Fibroblast of the aortic adventitia (primary cell): ENCODE measurements around the gene SCN1B. TPM values are rescaled to one million over a fixed set of nuclear protein-coding genes. Genes with fewer than 3 reads are reported as not detected.

Experiments
- DNase-seq: peaks from one replicate; pipeline ENCODE4 v3.0.0-alpha.2; 2010; ENCODE audit warnings: low read depth
- H3K4me3 ChIP-seq: 2 replicates; pipeline ENCODE4 v1.5.1; 2011; ENCODE audit warnings: low read depth, mild to moderate bottlenecking, control low read depth, low read length, moderate library complexity
- CTCF ChIP-seq: IDR thresholded peaks from 2 replicates; pipeline ENCODE4 v1.5.1; 2011; ENCODE audit warnings: mild to moderate bottlenecking, low read length, control low read depth, inconsistent platforms; ENCODE audit not compliant: insufficient read depth
- total RNA-seq: library from RNA; depleted of rRNA; stranded (reverse); fragments of >200 nt; gene quantifications from 2 replicates; pipeline ENCODE4 v1.2.3, GENCODE V29; 2012; ENCODE audit warnings: low replicate concordance

SCN1B gene
- total RNA-seq, 1 donor: 7.0 TPM

DNA sequence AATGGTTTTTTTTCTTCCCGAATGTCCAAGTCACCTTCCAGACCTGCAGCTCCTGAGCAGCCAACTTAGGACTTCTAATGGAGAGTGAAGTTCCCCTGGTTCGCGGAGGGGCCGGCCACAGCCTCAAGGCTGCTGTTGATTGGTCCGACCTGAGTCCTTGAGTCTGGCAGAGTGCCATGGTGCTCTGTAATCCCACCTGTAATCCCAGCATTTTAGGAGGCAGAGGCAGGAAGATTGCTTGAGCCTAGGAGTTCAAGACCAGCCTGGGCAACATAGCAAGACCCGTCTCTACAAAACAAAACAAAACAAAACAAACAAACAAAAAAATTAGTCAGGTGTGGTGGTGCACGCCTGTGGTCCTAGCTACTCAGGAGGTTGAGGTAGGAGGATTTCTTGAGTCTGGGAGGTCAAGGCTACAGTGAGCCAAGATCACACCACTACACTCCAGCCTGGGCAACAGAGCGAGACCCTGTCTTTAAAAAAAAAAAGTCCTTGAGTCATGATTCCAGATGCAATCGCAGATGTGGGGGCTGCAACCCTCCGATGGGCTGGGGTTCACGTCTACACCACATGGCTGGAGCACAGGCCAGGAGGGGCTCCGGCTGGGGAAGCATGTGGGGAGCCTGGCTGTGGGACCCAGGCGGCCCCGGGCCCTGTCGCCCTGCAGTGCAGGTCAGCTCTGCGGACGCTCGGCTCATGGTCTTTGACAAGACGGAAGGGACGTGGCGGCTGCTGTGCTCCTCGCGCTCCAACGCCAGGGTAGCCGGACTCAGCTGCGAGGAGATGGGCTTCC is 28.9 kb downstream of the SCN1B start:
- no peak overlapping the region for H3K4me3 ChIP-seq
- DNase-seq: no peak
- no peak for TF ChIP-seq CTCF

GRCh38 chr19:35059799-35060091 is 29.5 kb downstream of the SCN1B start:
- TF ChIP-seq CTCF: no peak
- no peak for DNase-seq
- no peak overlapping the region for H3K4me3 ChIP-seq

- TF ChIP-seq CTCF: no peak
- no peak for DNase-seq
- H3K4me3 ChIP-seq: no peak overlapping the region
Measured at GRCh38 chr19:35060160-35060855, 30.0 kb downstream of the SCN1B start.

DNA sequence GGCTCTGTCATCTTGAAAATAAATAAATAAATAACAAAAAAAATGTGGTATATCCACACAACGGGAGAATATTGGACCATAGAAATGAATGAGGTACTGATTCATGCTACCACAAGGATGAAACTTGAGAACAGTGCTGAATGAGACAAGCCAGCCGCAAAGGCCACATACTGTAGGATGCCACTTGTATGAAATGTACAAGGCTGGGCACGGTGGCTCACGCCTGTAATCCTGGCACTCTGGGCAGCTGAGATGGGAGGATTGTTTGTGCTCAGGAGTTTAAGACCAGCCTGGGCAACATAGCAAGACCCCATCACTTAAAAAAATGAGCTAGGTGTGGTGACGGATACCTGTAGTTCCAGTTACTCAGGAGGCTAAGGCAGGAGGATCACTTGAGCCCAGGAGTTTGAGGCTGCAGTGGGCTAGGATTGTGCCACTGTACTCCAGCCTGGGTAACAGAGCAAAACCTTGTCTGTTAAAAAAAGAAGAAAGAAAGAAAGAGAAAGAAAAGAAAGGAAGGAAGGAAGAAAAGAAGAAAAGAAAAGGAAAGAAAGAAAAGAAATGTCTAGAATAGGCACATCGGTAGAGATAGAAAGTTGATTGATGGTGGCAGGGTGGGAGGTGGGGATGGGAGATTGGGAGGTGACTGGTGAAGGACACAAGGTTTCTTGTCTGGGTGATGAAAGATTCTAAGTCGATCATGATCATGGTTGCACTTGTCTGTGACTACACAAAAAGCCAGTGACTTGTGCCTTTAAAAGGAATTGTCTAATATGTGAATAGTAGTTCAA is 31.5 kb downstream of the SCN1B start:
- H3K4me3 ChIP-seq: no peak overlapping the region
- DNase-seq: no peak
- no peak for TF ChIP-seq CTCF

GRCh38 chr19:35062942-35063341 is 32.7 kb downstream of the SCN1B start:
- no peak overlapping the region for H3K4me3 ChIP-seq
- no peak for TF ChIP-seq CTCF
- no peak for DNase-seq

- TF ChIP-seq CTCF: no peak
- DNase-seq: peak; percentile 66
- no peak overlapping the region for H3K4me3 ChIP-seq
Measured at GRCh38 chr19:35063940-35064818, 33.9 kb downstream of the SCN1B start.
